Lower lobe of right lung (tissue), 2 donors: ENCODE measurements around the gene CORO2B. TPM values are rescaled to one million over a fixed set of nuclear protein-coding genes. Genes with fewer than 3 reads are reported as not detected.
A peak's percentile ranks its signal among the peaks of the same experiment; 100 is the strongest.

Source experiments
- ATAC-seq, 2 donors: fragments of 200-7000 bp; cut with Tn5 transposase; one replicate each; pipeline ENCODE4 v1.9.1; 2020 to 2022; ENCODE audit warnings: mild to moderate bottlenecking in 2 of 2, moderate library complexity in 2 of 2
- DNase-seq: peaks from one replicate; pipeline ENCODE4 v3.0.0-alpha.2; 2020
- H3K27ac ChIP-seq: fragments of 200-600 bp; one replicate; pipeline ENCODE4 v1.8.0; 2022
- H3K27me3 ChIP-seq: fragments of 200-600 bp; one replicate; pipeline ENCODE4 v1.8.0; 2022; ENCODE audit warnings: low read depth
- H3K36me3 ChIP-seq: fragments of 200-600 bp; one replicate; pipeline ENCODE4 v1.8.0; 2022; ENCODE audit warnings: mild to moderate bottlenecking
- H3K4me1 ChIP-seq: fragments of 200-600 bp; one replicate; pipeline ENCODE4 v1.8.0; 2022
- H3K4me3 ChIP-seq: fragments of 200-600 bp; one replicate; pipeline ENCODE4 v1.8.0; 2022; ENCODE audit warnings: mild to moderate bottlenecking
- H3K9me3 ChIP-seq: fragments of 200-600 bp; one replicate; pipeline ENCODE4 v1.8.0; 2022
- intact Hi-C: fragments of 100-400 bp; cut with DNase I; formaldehyde crosslinking; loops from one replicate; pipeline ENCODE4 v1.11.0; 2022
- total RNA-seq: library from RNA; stranded (reverse); fragmentation: NEBNext Ultra II Directional; extraction: Animal tissue kit (Norgen Biotek cat#: 25700); gene quantifications from one replicate; pipeline ENCODE4 v1.2.1, GENCODE V29; 2021
- TF ChIP-seq, protein P1 (sequence below): fragments of 200-600 bp; IDR thresholded peaks from one replicate; pipeline ENCODE4 v1.8.0; 2022; ENCODE audit warnings: antibody characterized with exemption, mild to moderate bottlenecking
- donor health status: DM: no; HTN: yes; CAD: no; lungs with severe emphysema.

Gene CORO2B
- total RNA-seq, 1 donor from 2014 or later, result 6.8 TPM

DNA sequence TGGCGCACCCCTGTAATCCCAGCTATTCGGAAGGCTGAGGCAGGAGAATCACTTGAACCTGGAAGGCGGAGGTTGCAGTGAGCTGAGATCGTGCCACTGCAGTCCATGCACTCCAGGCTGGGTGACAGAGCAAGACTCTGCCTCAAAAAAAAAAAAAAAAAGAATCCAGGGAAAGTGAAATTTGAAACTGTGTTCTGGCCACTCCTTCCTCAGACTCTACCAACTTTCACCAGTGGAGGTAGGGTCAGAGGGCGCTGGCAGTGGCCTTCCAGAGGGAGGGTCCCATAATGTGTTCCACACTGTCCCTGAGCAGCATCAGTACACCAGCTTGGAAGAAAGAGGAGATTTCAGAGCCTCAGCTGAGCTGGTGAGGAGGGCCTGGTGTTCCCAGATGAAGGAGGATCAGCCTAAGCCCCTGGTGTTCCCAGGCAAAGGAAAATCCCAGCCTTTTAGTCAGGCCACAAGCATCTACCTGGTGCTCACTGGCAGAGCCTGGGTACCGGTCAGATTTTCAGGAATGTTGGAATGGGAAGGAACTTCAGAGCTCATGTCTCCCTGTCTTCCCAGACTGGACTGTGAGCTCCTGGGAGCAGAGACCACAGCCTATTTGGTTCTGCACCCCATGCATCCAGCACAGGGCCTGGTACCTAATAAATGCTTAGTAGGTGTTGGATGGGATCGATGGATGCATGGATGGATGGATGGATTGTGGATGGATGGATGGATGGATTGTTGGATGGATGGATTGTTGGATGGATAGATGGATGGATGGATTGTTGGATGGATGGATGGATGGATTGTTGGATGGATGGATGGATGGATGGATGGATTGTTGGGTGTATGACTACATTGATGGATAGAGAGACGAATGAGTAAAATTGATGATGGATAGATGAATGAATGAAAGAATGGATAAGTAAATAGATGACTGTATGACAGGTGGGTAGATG is 117.9 kb downstream of the CORO2B start:
- no peak overlapping the region for H3K27ac ChIP-seq
- DNase-seq, result no peak
- H3K9me3 ChIP-seq, result no peaks in the 10 kb centered on the region
- H3K4me3 ChIP-seq, result no peak overlapping the region
- intact Hi-C loops, result no loop called here
- H3K36me3 ChIP-seq, result no peaks in the 10 kb centered on the region
- H3K4me1 ChIP-seq, result peaks cover 16% of the 10 kb centered on the region
- no peak for ATAC-seq
- TF ChIP-seq, protein P1, sequence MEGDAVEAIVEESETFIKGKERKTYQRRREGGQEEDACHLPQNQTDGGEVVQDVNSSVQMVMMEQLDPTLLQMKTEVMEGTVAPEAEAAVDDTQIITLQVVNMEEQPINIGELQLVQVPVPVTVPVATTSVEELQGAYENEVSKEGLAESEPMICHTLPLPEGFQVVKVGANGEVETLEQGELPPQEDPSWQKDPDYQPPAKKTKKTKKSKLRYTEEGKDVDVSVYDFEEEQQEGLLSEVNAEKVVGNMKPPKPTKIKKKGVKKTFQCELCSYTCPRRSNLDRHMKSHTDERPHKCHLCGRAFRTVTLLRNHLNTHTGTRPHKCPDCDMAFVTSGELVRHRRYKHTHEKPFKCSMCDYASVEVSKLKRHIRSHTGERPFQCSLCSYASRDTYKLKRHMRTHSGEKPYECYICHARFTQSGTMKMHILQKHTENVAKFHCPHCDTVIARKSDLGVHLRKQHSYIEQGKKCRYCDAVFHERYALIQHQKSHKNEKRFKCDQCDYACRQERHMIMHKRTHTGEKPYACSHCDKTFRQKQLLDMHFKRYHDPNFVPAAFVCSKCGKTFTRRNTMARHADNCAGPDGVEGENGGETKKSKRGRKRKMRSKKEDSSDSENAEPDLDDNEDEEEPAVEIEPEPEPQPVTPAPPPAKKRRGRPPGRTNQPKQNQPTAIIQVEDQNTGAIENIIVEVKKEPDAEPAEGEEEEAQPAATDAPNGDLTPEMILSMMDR, result no peak
- H3K27me3 ChIP-seq, result no peaks in the 10 kb centered on the region

DNA sequence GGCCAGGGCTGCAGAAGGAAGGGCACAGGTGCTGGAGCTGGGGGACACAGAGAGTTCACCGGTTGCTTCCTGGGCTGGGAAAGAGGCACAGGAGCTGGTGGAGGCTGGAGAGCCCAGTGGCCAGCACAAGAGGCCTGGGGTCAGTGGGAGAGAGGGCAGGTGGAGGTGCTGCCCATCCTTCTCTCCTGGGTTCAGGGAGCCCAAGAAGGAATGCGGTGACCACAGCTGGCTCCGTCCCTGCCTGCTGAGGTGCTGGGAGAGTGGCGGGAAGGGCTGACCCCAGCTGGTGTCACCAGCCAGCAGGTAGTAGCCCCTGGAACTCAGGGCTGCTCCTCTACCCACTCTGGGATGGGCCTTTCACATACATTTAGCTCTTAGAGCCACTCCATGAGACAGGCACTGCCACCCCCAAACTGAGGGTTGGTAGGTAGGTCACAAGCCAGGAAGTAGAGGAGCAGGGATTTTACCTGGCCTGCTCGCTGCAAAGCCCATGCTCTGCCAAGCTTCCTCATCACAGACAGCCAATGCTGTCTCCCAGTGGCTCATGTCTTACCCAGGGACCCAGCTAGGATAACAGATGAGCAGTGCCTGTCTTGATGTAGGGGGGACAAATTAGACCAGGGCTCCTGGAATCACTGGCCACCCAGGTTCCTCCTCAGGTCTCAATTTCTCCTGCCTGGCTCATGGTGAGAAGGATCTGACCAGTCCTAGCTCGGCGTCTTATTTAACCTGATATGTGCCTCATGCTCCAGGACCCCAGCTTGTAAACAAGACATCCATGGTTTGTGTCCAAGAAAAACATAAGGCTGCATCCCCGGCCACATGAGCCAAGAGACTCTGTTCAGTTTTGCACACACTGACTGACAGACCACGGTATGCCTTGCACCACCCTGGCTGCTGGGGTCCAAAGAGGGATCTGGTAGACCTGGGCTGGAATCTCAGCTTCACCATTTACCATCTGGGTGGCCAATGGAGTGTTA is 119.2 kb downstream of the CORO2B start:
- DNase-seq, result no peak
- Histone ChIP-seq H3K4me3 (no peak overlapping the region), H3K27me3 (no peaks in the 10 kb centered on the region), H3K4me1 (peaks cover 16% of the 10 kb centered on the region), H3K36me3 (no peaks in the 10 kb centered on the region), H3K9me3 (no peaks in the 10 kb centered on the region), H3K27ac (no peak overlapping the region)
- TF ChIP-seq, protein P1, result no peak
- intact Hi-C loops, result no loop called here
- no peak for ATAC-seq

DNA sequence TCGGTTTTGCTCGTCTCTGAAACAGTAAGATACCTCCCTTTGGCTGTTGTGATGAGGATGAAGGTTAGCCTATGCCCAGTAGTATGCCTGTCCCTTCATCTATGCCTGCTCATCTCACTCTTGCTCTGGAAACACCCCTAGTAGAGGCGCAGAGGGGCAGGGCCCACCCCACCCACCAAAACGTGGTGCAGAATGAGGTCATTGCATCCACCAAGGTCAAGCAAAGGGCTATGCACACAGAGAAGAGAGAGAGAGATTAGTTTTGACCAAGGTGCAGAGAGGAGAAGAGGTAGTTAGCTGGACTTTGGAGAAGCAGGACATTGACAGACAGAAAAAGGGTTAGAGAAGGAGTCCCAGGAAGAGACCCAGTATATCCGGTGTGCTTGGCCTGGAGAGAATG is 119.9 kb downstream of the CORO2B start:
- Histone ChIP-seq H3K4me1 (peaks cover 16% of the 10 kb centered on the region), H3K27me3 (no peaks in the 10 kb centered on the region), H3K27ac (no peak overlapping the region), H3K36me3 (no peaks in the 10 kb centered on the region), H3K4me3 (no peak overlapping the region), H3K9me3 (no peaks in the 10 kb centered on the region)
- no peak for DNase-seq
- TF ChIP-seq, protein P1, result no peak
- intact Hi-C loops, result no loop called here
- no peak for ATAC-seq

DNA sequence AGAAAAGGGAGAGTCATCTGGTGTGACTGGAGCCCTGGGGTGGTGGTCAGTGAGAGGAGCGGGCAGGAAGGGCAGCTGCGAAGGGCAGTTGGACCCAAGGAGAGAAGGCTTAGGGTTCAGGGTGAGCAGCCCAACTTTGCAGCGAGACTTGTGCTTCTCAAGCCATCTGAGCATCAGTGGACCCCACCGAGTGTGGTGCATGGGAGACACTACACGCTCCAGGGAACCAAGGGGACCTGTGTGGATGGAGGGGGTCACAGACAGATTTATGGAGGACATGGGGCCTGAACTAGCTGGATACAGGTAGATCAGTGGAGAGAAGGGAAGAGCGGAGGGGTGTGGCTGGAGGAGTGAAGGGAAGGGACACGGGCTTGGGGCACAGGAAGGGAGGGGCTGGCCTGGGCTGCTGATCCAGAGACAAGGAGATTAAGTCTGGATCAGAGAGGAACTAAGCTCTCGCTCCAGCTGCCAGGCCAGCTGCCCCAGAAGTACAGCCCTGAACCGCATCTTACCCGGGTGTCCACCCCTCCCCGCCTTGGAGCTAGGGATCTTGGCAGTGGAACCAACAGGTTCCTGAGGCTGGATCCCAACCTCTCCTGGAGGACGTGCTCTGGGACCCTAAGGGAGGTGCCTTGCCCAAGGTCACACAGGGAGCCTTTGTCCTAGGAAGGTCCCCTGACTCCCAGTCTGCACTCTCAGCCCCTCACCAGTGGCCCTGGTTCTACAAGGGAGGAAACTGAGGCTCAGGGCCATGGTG is 120.5 kb downstream of the CORO2B start:
- DNase-seq (no peak), ATAC-seq (no peak)
- Histone ChIP-seq H3K27me3 (no peaks in the 10 kb centered on the region), H3K4me3 (no peak overlapping the region), H3K4me1 (peaks cover 19% of the 10 kb centered on the region), H3K27ac (peak overlapping the region; percentile 51), H3K9me3 (no peaks in the 10 kb centered on the region), H3K36me3 (no peaks in the 10 kb centered on the region)
- TF ChIP-seq, protein P1, result no peak
- intact Hi-C loops, result no loop called here
